Measurements from ENCODE around the gene LRRC4.

DNA sequence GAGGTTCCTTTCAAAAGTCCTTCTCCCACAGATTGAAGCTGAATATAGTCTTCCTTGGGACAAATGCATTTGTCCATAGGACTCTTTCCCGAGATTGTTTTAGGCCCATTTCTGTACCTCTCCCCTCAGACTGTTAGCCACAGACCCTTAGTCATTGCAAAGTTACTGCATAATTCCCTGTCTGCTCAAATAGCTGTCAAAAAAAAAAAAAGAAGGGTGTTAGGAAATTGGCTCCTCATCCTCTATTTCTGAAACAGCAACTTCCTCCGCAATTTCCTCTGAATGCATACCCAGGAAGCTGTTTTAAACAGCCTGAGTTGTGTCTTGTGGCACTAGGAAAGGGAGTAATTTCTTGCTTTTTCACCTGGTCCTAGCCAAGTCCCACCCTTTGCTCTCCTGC lies 5.4 kb downstream of the LRRC4 start:
- TF ChIP-seq CTCF (conservative IDR thresholded peaks at IDR 0.05) (no peak), EZH2 (IDR thresholded peaks at IDR 0.05; ENCODE audit: low read depth) (no peak)
